GM18498 (cell line): ENCODE data around the gene SPOCD1.

Experiments
- ATAC-seq: cut with Tn5 transposase; IDR thresholded peaks from one replicate; pipeline ENCODE4 v1.9.1; 2021; ENCODE audit warnings: mild to moderate bottlenecking, moderate library complexity; ENCODE audit not compliant: unreplicated experiment

The SPOCD1 gene

DNA sequence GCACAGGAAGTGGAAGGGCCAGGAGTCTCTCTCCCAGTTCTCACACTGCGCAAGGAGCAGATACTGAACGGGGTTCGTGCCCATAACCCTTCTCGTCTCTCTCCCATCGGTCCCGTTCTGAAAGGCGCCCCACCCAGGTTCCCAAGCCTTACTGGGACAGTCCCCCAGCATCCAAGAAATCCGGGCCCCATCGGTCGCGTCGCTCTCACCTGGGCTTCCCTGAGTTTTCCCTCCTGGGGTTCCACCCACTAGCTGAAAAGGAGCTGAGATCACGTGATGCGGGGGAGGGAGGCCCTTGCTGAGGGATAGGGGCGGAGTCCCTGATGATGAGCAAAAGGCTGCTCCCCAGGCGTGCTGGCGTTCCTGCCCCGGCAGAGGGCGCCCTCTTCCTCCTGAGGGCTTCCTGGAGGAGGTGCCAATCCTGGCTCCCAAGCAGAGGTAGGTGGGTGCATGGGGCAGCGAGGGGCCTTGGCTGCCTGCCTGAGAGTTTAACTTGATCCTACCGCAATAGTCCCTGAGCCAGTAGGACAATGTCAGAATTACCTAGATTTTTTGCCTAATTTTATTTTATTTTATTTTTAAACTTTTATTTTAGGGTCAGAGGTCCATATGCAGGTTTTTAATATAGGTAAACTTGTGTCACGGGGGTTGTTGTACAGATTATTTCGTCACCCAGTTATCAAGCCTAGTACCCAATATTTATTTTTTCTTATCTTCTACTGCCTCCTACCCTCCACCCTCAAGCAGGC lies at the start of gene SPOCD1:
Gene SPOCD1, minus strand, starts transcription at position 271 of the 749 bp plus-strand sequence. CDS start 689 bp downstream, outside the sequence.
- ATAC-seq = no peak

DNA sequence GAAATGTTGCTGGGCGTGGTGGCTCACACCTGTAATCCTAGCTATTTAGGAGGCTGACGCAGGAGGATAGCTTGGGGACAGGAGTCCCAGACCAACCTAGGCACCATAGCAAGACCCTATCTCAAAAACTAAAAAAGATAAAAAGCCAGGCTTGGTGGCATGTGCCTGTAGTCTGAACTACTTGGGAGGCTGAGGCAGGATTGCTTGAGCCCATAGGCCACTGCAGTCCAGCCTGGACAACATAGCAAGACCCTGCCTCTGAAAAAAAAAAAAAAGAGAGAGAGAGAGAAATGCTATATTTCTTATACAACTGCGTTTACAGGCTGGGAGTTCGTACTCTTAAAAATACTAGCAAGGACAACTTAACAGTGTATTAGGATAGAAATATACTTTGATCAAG lies 46.2 kb upstream of the SPOCD1 start:
- no peak for ATAC-seq

DNA sequence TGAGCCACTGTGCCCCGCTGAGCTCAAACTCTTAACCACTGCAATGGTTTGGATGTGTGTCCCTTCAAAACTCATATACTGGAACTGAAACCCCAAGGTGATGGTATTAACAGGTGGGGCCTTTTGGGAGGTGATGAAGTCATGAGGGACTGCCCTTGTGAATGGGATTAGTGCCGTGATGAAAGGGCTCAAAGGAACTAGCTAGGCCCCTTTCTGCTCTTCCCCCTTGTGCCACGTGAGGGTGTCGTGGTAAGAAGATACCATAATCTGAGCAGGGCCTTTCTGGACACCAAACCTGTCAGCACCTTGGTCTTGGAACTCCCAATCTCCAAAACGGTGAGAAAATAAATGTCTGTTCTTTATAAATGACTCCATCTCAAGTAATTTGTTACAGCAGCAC lies 45.5 kb upstream of the SPOCD1 start:
- ATAC-seq = no peak

DNA sequence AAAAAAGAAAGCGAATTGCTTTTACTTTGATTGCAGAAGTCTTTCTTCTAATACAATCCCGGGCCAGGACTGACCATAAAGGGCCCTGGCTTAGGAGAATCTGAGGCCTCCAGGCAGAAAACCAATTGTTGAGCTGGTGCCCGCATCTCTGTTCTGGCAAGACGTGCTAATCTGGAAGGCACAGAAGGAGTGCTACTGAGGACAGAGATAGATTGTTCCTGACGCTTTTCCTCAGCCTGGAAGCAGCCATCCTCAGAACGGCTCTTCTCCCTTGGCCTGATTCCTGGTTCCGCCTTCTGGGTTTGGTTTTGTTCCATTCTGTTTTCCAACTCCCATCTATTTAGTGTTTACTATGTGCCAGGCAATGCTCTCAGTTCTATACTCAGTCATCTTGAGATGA lies 44.8 kb upstream of the SPOCD1 start:
- no peak for ATAC-seq

DNA sequence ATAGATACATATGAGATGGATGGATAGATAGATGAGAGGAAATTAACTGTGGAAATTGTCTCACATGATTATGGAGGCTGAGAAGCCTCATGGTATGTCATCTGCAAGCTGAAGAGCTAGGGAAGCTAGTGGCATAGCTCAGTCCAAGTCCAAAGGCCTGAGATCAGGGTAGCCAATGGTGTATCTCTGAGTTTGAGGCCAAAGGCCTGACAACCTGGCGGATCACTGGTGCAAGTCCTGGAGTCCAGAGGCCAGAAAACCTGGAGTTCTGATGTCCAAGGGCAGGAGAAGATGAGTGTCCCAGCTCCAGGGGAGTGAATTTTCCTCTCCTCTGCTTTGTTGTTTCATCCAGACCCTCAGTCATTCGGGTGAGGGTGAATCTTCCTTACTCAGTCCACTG lies 43.9 kb upstream of the SPOCD1 start:
- no peak for ATAC-seq

DNA sequence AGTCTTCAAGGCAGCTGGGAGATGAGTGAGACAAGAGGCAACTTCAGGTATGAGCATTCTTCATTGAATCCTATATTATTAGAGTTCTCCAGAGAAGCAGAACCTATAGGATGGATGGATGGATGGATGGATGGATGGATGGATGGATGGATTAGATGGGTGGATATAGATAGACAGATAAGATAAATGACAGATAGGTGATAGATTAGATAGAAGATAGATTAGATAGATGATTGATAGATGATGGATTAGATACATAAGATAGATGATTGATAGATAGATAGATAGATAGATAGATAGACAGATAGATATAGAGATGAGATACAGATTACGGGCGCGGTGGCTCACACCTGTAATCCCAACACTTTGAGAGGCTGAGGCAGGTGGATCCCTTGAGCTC lies 43.2 kb upstream of the SPOCD1 start:
- no peak for ATAC-seq

DNA sequence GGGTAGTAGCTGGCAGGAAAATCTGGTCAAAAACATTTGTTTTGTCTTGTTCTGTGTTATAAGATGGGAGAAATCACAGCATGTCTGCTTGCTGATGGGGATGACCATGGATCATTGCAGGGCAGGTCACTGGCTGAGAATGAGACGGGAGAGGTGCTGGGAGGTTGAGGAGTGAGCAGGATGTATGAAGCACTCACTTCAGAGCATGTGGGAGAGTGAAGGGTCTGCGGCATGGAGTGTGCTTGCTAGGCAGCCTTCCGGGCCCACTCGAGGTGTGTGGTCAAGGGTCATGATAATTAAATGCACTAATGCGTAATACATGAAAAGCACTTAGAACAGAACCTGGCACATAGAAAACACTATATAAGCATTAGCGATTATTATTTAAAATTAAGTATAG lies 42.0 kb upstream of the SPOCD1 start:
- ATAC-seq = no peak

DNA sequence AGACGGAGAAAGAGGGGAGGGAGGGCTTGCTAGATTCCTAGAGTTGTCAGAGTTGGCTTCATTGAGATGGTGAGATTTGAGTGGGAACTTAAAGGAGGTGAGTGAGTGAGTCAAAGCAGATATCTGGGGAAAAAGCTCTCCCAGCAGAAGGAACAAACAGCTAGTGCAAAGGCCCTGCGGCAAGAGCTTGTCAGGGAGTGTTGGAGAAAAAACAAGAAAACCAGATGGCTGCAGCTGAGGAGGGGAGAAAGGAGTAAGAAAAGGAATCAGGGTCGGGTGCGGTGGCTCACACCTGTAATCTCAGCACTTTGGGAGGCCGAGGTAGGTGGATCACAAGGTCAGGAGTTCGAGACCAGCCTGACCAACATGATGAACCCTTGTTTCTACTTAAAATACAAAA lies 40.3 kb upstream of the SPOCD1 start:
- ATAC-seq = no peak

DNA sequence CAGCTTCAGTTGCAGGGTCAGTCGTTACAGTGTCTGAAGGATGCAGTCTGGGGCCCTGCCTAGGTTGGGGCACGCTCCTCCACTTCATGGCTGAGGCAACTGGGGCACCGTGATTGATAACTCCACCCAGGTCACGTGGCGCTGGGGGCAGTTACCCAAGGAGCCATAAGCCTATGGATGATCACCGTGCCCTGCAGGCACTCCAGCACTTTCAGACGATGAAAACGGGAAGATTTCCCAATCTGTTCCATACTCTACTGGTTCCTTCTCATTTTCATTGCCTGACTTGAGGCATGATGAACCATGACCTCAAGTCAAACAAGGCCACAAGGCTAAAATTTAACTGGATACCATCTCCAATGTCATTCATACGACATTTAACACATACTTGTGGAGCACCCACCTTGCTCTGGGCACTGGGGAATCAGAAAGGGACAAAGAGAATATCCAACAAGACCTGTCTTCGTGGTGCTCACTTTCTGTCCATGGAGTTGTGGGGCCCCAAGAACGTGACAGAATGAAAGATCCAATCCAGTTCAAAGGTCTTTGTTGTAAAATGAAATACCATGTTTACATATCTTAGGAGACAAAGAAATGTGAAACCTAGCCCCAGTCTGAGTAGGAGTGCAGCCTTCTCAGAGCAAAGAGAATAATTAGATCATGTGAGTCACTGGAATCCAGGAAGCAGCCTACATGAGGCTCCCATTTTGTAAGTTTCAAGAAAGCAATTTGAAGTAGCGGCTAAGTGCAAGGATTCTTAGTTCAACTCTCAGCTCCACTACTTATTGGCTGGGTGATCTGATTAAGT lies 39.4 kb upstream of the SPOCD1 start:
- ATAC-seq = no peak

DNA sequence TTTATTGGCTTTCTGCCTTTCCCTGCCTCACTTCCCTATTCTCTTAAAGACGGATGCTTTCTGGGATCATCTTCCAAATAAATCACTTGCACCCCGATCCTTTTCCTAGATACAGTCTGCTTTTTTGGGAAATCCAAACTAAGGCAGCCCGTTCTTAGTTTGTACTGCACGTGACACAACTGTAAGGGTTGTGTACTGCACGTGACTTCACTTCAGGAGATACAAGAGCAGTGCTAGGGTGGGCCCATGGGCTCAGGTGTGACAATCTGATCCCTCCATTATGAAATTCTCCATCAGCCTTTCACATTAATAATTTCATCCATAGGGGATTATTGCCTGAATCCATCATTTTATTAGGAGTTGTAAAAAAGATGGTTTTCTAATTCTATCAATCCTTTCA lies 33.8 kb upstream of the SPOCD1 start:
- no peak for ATAC-seq

DNA sequence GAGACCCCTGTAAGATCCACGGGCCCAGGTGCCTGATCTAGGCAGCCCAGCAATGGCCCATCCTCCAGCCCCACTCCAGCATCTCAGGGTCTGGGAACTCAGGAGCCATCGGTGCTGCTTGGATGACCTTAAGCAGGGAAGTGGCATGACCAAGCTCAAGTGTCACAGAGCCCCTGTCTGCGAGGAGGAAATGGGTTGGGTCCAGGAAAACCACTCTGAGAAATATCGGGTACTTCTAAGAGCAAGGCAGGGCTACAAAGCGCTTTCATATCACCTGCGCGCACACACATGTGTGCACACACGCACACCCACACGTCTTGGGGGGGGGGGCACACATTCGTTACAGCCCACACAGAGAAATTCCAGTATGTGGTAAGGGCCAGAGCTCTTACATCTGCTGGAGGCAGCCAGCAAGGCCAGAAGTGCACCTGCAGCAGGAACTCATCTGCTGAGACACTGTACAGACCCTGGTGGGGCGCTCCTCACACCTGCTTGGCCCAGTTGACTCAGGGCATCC lies 32.6 kb upstream of the SPOCD1 start:
- ATAC-seq = no peak

DNA sequence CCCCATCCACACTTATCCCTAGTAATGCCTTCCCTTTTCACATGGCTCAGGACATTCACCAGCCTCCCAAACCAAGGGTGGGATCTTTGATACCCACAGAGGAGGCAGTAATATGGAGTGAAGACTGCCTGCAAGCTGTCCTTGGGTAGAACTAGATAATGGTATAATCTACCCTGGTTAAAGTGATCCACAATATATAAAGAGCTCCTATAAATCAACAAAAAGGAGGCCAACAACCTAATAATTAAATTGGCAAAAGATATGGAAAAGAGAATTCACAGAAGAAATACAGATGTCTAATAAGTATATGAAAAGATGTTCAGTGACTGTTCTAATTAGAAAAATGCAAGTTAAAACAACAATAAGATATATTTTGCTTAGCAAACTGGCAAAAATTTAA lies 30.7 kb upstream of the SPOCD1 start:
- no peak for ATAC-seq

DNA sequence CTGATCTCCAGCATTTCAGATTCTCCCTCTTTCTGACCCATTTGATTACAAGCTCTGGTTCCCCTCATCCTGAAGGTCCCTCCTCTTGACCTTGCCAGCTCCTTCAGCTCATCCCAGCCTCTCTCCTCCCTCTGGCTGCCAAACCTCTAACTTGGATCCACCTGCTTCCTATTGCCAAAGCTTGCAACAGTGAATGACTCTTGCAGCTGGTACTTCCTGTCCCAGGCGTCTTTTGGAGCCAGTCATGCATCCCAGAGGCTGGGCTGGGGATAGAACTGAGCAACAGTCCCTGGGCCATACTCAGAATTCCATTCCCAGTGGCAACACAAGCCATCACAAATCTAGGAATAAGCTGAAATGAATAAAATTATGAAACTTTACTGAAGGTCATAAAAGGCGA lies 27.7 kb upstream of the SPOCD1 start:
- no peak for ATAC-seq

DNA sequence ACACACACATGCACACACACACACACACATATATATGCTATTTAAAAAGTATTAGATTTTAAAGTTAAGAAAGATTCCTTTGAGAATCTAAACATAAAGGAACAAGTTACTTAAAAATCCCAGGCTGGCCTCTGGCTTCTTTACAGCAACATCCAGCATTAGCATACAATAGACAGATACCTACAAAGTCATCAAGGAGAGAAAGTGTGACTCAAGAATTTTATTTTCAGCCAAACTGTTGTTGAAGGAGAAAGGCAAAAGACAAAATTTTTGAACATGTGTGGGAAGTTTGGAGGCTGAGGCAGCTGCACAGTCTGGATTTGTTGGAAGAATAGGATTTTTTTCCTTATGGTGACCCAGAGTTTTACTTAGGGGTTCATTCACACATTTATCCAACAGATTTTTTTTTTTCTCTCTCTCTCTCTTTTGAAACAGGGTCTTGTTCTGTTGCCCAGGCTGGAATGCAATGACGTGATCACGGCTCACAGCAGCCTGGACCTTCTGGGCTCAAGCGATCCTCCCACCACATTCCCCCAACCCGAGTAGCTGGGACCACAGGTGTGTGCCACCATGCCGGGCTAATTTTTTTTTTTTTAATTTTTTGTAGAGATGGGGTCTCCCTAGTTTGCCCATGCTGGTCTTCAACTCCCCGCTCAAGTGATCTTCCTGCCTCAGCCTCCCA lies 24.0 kb upstream of the SPOCD1 start:
- ATAC-seq = no peak

DNA sequence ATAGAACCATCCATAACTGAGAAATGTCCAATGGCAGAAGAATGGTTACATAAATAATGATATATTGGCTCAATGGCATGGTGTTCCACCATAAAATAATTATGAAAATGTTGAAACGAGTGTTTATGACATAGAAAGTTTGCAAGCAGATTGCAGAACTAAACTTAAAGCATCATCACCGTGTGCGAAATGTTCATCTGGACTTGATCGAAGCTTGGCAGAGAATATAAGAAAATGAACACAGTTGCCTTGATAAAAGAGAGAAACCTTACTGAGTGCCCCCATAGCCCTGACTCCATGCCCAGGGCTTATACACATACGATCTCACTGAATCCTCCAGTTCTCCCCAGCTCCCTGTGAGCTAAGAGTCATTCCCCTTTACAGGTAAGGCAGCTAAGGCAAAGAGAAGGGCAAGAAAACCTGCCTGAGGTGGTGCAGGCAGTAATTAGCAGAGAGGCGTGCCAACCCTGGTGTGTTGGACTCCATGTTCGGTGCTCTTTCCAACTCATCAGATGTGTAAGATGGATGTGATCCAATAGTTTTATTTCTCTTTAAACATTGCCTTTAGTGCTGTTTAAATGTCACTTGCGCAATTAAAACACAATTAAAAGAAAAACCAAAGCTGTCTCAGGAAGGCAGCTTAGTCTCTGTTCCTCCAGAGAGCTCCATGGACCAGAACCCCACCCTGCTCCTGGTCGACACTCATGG lies 21.8 kb upstream of the SPOCD1 start:
- ATAC-seq = no peak

DNA sequence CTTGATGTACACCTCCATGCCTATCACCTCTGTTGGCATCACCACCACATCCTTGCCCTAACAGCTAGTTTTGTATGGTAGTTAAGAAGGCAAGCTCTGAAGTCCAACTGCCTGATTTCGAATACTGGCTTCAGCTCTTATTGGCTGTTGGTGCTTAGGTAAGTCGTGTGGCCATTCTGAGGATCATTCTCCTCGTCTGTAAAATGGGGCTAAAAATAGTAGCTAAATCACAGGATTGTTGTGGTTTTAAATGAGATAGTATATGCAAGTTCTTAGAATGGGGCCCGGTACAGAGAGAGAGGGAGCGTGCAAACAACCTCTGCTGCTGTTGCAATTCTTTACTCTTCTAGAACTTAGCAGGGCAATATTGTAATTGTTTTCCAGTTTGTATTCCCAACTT lies 20.8 kb upstream of the SPOCD1 start:
- no peak for ATAC-seq

DNA sequence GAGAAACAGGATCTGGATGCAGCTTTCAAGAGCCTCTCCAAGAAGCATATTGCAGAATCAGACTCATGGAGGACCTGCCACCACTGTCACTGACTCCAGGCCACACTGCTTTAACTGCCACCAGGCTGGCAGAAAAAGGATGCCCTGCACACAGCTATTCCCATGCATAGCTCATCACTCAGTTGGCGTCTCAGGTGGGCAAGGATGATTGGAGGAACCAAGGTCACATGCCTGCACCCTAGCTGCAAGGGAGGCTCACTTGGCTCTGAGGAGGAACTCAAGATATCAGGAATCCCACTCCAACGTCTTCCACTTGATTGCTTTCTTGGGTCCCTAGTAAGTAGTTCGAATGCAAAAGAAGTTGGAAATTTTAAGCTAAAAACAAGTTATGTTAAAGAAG lies 19.6 kb upstream of the SPOCD1 start:
- ATAC-seq = no peak

DNA sequence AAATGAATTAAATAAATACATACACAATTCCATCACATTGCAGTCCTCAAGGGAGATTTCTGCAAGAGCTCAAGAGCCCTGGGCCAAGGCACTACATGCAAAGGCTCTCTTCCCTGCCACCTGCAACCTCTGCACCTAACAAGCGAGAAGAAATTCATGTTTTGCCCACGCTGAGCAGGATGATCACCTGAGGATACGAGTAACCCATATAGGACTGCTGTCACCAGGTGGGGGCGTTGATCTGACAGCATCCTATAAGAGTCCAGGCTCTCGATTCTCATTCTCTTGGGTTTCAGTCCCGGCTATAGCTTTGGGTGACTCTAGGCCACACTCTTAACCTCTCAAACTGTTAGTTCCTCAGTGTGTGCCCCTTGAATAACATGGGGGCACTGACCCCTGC lies 18.7 kb upstream of the SPOCD1 start:
- ATAC-seq = no peak

DNA sequence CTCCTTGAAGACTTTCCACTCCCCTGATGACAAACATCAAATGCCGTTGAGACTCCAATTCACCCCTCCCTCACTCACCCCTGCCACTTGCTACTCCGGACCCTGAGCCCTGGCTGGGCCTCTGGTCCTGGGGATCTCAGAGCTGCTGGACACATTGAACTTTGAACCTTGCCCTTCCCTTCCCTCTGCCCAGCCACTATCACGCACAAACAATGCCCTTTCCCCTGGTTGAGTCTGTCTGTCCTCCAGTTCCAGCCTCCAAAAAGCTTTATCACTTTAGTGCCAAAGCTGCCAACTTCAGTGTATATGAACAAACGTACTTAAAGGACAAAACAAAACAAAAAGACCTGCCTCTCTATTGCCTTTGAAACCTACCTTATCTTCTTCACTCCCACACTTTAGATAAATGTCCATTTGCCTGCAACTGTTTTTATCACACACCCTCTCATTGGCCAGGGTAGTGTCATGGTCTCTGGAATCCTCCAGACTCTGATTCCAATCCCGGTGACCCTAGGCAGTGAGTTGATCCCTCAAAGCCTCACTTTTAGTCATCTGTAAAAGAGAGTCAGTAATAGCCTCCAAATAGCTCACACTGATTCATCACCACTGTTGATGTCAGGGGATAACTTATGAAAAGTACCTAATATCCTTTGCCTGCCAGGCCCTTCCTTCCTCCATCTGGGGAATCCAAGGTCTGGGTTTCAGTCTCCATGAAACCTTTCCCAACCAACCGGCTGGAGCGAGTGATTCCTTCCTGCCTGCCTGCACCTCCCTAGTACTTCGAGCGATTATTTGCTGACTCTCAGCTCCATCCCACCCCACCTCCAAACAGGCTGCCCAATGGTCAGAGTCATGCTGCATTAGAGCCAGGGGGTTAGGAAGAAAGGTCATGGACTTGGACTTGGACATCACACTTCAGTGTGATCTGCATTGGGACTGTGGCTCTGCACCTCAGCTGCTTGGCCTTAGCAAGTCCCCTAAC lies 15.9 kb upstream of the SPOCD1 start:
- no peak for ATAC-seq

DNA sequence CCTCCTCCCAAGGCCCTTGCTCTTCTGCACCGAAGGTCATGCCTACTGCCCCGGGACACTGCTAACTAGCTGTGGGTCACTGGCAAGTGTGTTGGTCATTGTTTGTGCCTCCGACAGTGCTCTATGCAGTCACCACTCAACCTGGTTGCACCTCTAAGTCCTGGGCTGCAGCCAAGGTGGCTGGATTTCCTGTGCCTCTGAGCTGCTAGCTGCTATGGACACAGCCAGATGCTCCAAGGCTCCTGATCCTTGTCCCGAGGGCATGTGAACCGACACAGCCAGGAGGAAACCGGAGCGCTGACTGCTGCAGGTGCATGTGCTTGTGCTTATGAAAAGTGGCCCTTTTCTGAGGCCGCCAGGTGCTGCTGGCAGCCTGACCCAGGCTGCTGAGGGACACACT lies 14.7 kb upstream of the SPOCD1 start:
- no peak for ATAC-seq
